ENCODE data around the gene GSK3B.
"Not testable (repeated sequence)": the region's sequence is repeated elsewhere in the genome, so short reads cannot be mapped to it uniquely, and the experiment has no call there.

The GSK3B gene

GRCh38 chr3:119927190-119927589 lies 167.1 kb downstream of the GSK3B start:
- DNase-seq, result no peak

DNA sequence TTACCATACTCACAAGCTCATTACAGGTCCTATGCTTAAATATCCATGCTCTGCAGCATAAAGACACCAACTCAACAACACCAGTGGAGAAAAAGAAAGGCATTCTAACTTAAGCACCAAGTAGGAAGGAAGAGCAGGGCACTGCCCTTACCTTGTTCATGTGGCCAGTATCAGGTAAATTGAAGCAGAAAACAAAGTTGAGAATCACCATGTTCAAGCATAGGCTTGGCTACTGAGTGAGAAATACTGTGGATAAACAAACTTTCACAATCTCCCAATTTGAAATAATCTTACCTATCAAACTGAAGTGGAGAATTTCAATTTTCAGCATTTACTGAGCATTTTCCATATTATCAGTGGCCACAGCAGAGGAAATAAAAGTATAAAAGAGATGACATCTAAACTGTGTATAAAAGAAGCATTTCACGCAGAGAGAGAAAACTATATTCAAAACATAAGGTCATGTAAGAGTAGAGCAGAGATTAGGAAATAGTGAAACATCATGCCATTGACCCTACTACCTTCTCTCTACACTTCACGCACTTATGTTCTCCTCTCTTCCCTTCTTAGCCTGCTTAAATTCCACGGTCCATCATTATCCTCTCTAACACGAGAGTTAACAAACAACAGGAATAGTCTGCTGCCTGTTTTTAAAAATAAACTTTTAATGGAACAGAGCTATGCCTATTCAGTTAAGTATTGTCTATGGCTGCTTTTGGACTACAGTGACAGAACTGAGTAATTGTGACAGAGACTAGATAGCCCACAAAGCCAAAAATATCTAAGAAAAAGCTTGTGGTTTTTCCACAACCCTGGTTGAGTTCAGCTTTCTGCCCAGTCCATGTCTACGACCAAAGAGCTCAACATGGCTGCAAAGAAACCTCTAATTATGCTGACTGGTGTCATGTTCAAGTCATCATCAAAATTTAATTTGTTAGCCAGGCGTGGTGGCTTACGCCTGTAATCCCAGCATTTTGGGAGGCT lies 169.8 kb downstream of the GSK3B start:
- no peak for DNase-seq

DNA sequence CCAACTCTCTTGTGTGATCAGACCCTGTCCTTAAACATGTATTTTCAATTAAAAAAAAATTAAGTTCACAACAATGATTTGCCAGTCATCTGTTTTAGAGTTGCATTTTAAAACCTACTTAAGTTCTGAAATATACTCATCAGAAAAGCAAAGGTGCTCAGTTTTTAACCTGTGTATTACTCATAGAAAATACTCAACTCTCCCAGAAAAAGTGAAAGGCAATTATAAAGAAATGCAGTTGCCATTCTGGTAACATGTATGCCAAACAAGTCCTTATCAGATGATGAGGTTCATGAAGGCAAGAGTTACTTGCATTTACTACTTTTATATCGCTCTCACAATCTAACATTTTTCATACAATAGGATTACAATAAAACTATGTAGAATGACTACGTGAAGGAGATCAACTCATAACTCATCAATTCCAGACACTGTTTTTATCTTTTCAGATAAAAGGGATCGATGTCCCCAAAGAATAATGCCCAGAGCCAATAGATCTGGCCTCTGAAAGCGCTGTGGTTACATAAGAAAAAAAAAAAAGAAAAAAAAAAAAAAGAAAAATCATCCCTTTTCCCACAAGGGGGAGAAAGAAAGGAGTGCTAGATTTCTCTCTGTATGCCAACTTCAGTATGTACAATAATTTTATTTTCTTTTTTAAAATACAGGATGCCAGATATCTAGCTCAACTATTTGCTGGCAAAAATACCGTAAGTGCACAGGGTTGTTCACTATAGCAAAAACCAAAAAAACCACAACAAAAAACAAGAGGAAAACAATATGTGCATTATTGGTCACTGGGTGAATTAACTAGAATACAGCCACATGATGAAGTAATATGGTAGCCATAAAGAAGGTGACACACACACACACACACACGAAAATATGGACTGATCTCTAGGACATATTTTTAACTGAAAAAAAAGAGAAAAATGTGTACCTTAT lies 175.0 kb downstream of the GSK3B start:
- DNase-seq, result no peak

DNA sequence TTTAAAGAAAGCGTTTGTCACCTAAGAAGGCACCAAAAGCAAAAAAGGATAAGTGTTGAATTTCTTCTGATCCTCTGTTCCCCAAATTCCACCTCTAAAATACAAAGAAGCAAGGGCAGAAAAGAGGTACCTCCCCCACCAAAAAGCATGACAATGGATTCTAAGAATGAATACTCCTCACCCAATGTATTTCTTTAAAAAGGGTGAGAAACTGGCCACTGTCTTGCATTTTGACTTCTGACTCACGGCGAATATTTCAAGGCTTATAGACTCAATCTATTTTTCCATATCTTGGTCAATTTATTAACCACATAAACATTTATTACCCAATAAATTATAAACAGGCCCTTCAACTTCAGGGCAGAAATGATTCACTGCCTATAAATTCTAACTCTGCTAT lies 181.2 kb downstream of the GSK3B start:
- DNase-seq, result no peak

- DNase-seq, result no peak
Measured at GRCh38 chr3:119912220-119912619, 182.0 kb downstream of the GSK3B start.

DNA sequence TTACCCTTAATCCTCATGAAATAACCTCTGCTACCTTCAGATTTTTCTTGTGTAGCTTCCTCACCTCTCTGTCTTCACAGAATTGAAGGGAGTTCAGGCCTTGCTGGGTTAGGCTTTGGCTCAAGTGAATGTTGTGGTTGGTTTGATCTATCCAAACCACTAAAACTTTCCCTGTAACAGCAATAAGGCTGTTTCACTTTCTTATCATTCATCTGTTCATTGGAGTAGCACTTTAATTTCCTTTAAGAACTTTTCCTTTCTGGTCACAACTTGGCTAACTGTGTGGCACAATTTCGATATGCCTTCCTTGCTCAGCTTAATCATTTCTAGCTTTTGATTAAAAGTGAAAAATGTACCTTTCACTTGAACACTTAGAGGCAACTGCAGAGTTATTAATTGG lies 182.5 kb downstream of the GSK3B start:
- no peak for DNase-seq

DNA sequence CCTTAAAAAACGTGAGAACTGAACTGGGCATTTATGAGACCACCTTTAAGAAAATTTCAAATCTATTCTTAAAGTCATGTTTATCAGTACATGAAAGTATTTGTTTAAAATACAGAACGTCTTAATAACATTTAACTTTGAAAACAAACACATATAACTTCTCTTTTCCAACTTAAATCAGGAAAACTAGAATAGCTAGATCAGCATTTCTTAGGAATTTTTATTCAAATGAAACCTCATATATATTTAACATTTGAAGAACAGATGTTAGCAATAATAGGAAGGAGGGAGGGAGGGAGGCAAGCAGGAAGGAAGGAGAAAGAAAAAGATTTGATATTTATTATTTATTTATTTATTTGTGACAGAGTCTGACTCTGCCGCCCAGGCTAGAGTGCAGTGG lies 192.2 kb downstream of the GSK3B start:
- DNase-seq, result no peak

- DNase-seq, result no peak
Measured at GRCh38 chr3:119901148-119901547, 193.1 kb downstream of the GSK3B start.

GRCh38 chr3:119899192-119899511 lies 195.1 kb downstream of the GSK3B start:
- DNase-seq, result no peak

DNA sequence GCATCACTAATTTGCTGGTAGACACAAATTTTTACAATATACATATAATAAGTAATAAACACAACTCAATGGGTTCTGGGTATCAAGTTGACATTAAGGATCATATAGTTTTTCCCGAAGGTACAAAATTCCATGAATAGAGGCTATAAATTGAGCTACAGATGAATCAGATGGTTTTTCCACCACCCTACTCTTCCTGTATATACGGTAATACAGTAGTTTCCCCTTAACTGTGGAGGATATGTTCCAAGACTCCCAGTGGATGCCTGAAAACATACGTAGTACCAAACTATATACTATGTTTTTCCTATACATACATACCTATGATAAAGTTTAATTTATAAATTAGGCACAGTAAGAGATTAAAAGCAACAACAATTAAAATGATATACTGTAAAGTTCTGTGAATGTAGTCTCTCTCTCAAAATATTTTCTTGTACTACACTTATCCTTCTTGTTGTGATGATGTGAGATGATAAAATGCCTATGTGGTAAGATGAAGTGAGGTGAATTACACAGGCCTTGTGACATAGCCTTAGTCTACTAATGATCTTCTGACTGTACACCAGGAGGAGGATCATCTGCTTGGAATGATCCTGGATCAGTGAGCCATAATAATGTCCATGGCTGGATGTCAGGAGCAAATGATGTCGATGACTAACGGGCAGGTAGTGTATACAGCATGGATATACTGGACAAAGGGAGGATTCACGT lies 195.6 kb downstream of the GSK3B start:
- no peak for DNase-seq

- no peak for DNase-seq
Measured at GRCh38 chr3:119894195-119894594, 200.1 kb downstream of the GSK3B start.

DNA sequence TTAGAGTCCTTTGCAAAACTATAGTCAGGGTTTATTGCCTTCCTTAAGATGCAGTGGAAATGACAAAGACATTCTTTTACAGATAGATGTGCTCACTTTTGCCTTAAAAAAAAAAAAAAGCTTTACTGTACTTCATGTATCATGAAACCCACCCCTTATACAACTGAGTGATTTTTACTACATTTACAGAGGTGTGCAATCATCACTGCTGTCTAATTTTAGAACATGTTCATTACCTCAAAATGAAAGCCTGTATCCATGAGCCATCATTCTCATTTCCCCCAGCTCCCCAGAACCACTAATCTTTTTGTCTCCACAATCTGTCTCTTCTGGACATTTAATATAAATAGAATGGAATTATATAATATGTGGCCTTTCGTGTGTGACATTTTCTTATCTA lies 200.5 kb downstream of the GSK3B start:
- no peak for DNase-seq

DNA sequence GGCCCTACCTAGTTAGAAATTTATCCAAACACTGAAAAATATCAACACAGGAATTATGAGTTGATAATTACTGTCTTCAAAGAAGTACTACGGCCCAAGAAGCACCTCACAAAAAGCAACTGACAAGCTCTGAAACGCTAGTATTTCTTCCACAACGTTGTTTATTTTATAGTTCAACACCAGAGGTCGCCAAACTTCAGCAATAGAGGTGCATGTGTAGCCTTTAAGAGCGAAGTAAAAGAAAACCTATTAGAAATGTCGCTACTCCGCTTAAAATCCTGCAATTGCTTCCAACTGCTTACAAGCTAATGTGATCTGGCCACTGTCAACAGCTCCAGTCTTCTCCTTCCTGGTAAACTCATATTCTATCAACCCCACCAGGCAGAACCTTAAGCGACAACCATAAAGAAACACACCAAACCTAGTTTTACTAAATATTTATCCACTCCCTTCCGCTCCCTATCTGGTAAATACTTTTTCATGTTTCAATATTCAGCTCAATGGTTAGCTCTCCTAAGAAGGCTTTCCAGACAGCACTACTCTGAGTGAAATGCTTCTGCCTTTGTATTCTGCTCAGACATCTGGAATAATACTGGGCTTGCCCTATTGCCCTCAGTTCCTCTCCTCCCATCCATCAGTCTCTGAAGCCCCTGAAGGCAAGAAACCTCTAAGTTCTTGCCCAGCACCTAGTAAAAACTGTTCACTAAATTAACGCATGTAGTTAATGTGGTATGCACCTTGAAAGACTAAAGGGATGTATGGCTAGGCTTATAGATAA lies 202.1 kb downstream of the GSK3B start:
- DNase-seq, result peak; percentile 32

DNA sequence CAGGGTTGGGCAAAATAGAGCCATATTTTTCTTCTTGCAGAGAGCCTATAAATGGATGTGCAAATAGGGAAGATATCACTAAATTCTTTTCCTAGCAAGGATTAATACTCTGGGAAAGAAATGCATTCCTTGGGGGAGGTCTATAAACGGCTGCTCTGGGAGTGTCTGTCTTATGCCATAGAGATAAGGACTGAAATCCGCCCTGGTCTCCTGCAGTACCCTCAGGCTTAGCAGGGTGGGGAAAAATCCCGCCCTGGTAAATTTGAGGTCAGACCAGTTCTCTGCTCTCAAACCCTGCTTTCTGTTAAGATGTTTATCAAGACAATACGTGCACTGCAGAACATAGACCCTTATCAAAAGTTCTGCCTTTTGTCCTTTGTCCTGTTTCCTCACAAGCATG lies 205.6 kb downstream of the GSK3B start:
- DNase-seq, result not testable (repeated sequence)

GRCh38 chr3:119885746-119886530 lies 208.3 kb downstream of the GSK3B start:
- DNase-seq, result no peak

DNA sequence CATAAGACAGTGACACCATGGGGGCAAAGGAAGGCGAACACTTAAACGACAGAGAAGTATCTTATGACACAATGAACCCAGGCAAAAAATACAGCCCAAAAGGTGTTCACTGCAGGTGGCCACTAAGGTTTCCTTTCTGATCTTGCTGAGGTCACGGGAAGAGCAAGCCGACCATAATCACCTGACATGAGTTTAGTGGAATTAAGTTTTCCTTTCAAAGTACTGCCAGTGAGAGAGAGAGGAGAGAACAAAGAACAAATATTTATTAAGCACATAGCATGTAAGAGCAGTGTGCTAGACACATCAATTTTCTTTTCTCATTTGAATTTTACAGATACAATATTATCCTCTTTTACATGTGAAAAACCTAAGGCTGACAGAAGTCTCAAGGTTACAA lies 210.1 kb downstream of the GSK3B start:
- DNase-seq, result no peak

DNA sequence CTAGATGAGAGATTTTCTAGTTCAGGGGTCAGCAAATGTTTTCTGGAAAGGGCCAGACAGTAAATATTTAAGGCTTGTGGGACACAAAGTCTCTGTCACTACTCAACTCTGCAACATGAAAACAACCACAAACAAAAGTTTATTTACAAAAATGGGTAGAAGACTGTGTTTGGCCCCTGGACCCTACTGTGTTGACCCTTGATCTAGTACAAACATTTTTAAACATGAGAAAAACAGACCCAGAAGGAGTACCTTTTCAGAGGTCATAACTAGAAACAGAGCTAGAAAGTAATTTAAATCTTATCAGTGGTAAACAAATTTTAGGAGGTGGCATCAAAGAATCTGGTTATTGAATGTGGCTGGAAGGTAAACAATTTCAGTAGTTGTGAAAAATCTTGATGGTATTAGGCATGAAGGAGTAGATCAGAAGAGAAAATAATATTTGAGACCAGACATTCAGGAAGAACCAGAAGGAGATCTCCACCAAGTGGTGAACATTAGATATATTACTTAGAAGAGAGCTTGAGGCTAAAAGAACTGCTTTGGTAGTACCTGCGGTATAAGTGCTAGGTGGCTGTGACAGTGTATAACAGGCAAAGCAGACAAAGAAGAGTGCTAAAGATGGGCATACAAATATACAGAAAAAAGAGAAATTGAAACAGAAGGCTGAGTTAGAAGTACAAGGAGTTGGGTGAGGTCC lies 210.6 kb downstream of the GSK3B start:
- no peak for DNase-seq

DNA sequence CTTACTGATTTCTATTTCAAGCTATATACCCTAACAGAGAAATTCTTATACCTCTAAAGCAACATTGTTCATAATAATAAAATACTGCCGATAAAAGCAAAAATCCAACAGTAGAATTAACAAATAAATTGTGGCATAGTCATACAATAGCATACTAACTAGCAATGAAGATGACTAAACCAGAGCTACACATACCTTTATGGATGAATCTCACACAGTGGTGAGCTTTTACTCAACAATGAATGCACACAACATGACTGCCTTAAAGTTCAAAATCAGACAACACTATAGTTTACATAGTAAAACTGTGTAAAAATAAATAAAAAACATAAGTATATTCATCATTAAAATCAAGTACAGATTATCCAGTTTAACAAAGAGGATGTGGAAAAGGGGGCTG lies 213.3 kb downstream of the GSK3B start:
- DNase-seq, result no peak

DNA sequence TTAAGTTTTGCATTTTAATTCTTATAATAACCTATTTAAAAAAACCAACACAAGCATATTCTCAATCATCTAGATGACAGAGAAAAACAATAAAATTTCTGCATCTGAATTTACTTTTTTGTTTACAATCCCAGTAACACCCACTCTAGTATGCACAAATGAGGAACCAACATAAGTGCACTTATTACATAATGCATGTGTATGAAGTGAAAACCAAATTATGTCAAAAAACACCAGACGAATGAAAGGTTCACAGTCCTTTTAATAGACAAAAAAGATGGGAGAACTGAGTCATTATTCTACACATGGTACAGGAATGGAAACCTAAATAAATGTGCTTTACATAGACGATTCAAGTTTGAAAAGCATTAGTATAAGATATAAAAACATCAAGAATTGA lies 220.6 kb downstream of the GSK3B start:
- no peak for DNase-seq

DNA sequence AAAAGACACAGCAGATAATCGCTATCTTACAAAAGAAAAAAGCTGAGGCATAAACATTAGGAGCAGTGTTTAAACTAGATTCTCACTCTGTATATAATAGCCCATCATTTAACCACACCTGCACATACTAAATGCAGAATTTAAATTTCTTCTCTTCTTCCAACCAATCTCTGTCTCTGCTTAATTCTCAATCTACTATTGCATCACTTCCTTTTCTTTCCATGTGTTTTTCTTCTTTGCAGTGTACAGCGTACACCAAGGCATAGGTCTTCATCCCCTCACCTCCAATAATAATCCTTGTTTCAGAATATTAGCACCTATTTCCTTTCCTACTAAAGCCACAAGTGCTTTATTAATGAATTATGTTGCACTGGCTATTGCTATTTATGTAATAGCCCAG lies 221.5 kb downstream of the GSK3B start:
- DNase-seq, result no peak

DNA sequence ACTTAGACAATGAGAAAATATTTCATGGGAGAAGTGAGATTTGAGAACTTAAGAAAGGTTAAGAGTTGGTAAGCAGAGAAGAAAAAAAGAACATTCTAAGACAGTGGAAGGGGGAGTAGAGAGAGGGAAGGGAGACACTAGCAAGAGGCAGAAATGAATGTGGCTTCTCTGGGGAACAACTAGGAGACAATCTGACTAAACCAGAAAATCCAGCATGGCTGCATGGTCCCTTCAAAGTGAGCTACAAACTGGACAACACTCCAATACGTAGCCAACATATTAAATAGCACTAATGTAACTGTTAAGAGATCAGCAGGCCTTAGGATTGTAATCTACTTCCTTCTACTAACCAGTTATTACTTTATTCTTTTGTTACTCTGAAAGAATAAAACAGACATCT lies 222.7 kb downstream of the GSK3B start:
- no peak for DNase-seq

Measured in NCI-H1092 (cell line).